HCT116 (cell line): ENCODE data around the gene RFC1. TPM values are rescaled to one million over a fixed set of nuclear protein-coding genes. Genes with fewer than 3 reads are reported as not detected.

Experiments
- ATAC-seq: fragments of 200-7000 bp; cut with Tn5 transposase; 2 replicates; pipeline ENCODE4 v1.9.1; 2020; ENCODE audit warnings: mild to moderate bottlenecking, moderate library complexity
- BruUV-seq: library from RNA; stranded (reverse); fragments of 400-500 nt; replicated peaks from 2 replicates; lab custom pipeline; 2021; lab: Mats Ljungman, UMichigan
- CTCF ChIA-PET: fragments of 300-600 bp; sonication (Branson Sonifier 250); formaldehyde crosslinking; loops from one replicate; lab custom pipeline; 2021; ENCODE audit warnings: antibody characterized with exemption; lab: Charles Lee
- POLR2A ChIA-PET: fragments of 300-600, 350-600 bp; sonication (Branson Sonifier 250); formaldehyde crosslinking; loops from one replicate; lab custom pipeline; 2021; ENCODE audit warnings: antibody characterized with exemption; lab: Charles Lee
- RAD21 ChIA-PET, 2 experiments: fragments of 300-600 bp; sonication (Branson Sonifier 250); formaldehyde crosslinking; loops; one replicate each; lab custom pipeline; 2023; ENCODE audit warnings: low total read pairs in 2 of 2; ENCODE audit not compliant: uncharacterized antibody in 2 of 2, unreplicated experiment in 2 of 2, low non-redundant PET in 1 of 2; lab: Charles Lee
- DNase-seq: peaks from one replicate; pipeline ENCODE4 v3.0.0-alpha.2; 2010; ENCODE audit warnings: low read depth, low spot score
- H2AFZ ChIP-seq: fragments of 200-600 bp; shearing (Covaris generic), sonication (generic); 2 replicates; pipeline ENCODE4 v1.6.1; 2017; ENCODE audit warnings: low read depth, mixed run types, mixed read lengths, antibody characterized with exemption, low read length; ENCODE audit not compliant: poor library complexity, severe bottlenecking
- H3K27ac ChIP-seq: 2 replicates; pipeline ENCODE4 v1.5.1; 2012; ENCODE audit warnings: low read depth, low read length
- H3K27me3 ChIP-seq: fragments of 200-600 bp; sonication (generic); 2 replicates; pipeline ENCODE4 v1.6.1; 2016; ENCODE audit warnings: mixed run types, low read length, mixed read lengths; ENCODE audit not compliant: insufficient read depth
- H3K36me3 ChIP-seq, 2 experiments: fragments of 200-500 bp in 1 of 2; fragments of 200-600 bp in 1 of 2; sonication (Bioruptor generic) in 1 of 2; sonication (generic) in 1 of 2; 2 replicates each; pipeline versions ENCODE4 v1.5.1 to v1.6.1; 2014 to 2016; ENCODE audit warnings: low read length in 2 of 2, inconsistent platforms in 1 of 2, mixed read lengths in 1 of 2, mixed run types in 1 of 2; ENCODE audit not compliant: insufficient read depth in 2 of 2, control insufficient read depth in 1 of 2
- H3K4me1 ChIP-seq, 2 experiments: fragments of 200-600 bp in 1 of 2; sonication (generic) in 1 of 2; 2 replicates each; pipeline versions ENCODE4 v1.5.1 to v1.6.1; 2012 to 2017; ENCODE audit warnings: low read length in 2 of 2, inconsistent platforms in 1 of 2, mild to moderate bottlenecking in 1 of 2, mixed read lengths in 1 of 2, mixed run types in 1 of 2, moderate library complexity in 1 of 2; ENCODE audit not compliant: insufficient read depth in 2 of 2, control insufficient read depth in 1 of 2
- H3K4me2 ChIP-seq: fragments of 200-600 bp; sonication (generic); 2 replicates; pipeline ENCODE4 v1.6.1; 2017; ENCODE audit warnings: mixed run types, low read length, mixed read lengths
- H3K4me3 ChIP-seq, 2 experiments: fragments of 200-600 bp in 1 of 2; sonication (generic) in 1 of 2; replicated peaks in 1 of 2; 2 replicates each; pipeline ENCODE4 v1.5.1; 2011 to 2016; ENCODE audit warnings: low read length in 2 of 2, control low read depth in 1 of 2, low read depth in 1 of 2, mild to moderate bottlenecking in 1 of 2, mixed read lengths in 1 of 2, mixed run types in 1 of 2
- H3K79me2 ChIP-seq: fragments of 200-600 bp; sonication (generic); 2 replicates; pipeline ENCODE4 v1.6.1; 2017; ENCODE audit warnings: mild to moderate bottlenecking, mixed run types, low read length, moderate library complexity, mixed read lengths; ENCODE audit not compliant: insufficient read depth
- H3K9ac ChIP-seq: fragments of 200-600 bp; sonication (generic); 2 replicates; pipeline ENCODE4 v1.6.1; 2016; ENCODE audit warnings: low read length, mixed read lengths
- H3K9me2 ChIP-seq: fragments of 200-600 bp; sonication (generic), shearing (Covaris generic); 2 replicates; pipeline ENCODE4 v1.6.1; 2017; ENCODE audit warnings: mixed run types, mild to moderate bottlenecking, moderate library complexity; ENCODE audit not compliant: insufficient read depth
- H3K9me3 ChIP-seq, 2 experiments: fragments of 200-500 bp in 1 of 2; fragments of 200-600 bp in 1 of 2; sonication (Bioruptor generic) in 1 of 2; sonication (generic) in 1 of 2; 2 replicates each; pipeline ENCODE4 v1.6.1; 2014 to 2017; ENCODE audit warnings: low read length in 2 of 2, mixed read lengths in 2 of 2, inconsistent platforms in 1 of 2, low read depth in 1 of 2, mild to moderate bottlenecking in 1 of 2, mixed run types in 1 of 2, moderate library complexity in 1 of 2; ENCODE audit not compliant: control insufficient read depth in 1 of 2, insufficient read depth in 1 of 2
- H4K20me1 ChIP-seq: fragments of 200-600 bp; sonication (generic), shearing (Covaris generic); 2 replicates; pipeline ENCODE4 v1.6.1; 2017; ENCODE audit warnings: mixed run types, mild to moderate bottlenecking, moderate library complexity; ENCODE audit not compliant: insufficient read depth
- ATF3 ChIP-seq: IDR thresholded peaks from 2 replicates; pipeline ENCODE4 v1.6.1; 2012
- CEBPB ChIP-seq: IDR thresholded peaks from 2 replicates; pipeline ENCODE4 v1.6.1; 2012; ENCODE audit warnings: low read depth
- EZH2phosphoT487 ChIP-seq: fragments of 200-600 bp; IDR thresholded peaks from 2 replicates; pipeline ENCODE4 v1.6.1; 2018; ENCODE audit warnings: antibody characterized with exemption, borderline replicate concordance
- FOSL1 ChIP-seq: IDR thresholded peaks from 2 replicates; pipeline ENCODE4 v1.6.1; 2012; ENCODE audit warnings: low read depth
- JUND ChIP-seq: IDR thresholded peaks from 2 replicates; pipeline ENCODE4 v1.6.1; 2012
- POLR2AphosphoS5 ChIP-seq: IDR thresholded peaks from 2 replicates; pipeline ENCODE4 v1.6.1; 2011; ENCODE audit warnings: mild to moderate bottlenecking, low read depth, low read length, moderate library complexity
- SIN3A ChIP-seq: IDR thresholded peaks from 2 replicates; pipeline ENCODE4 v1.6.1; 2012; ENCODE audit warnings: low read depth
- SP1 ChIP-seq: IDR thresholded peaks from 2 replicates; pipeline ENCODE4 v1.6.1; 2012; ENCODE audit warnings: low read depth
- ZFX ChIP-seq: fragments of 450-650 bp; IDR thresholded peaks from 2 replicates; pipeline ENCODE4 v1.6.1; 2017
- intact Hi-C: fragments of 100-400 bp; cut with micrococcal nuclease; formaldehyde crosslinking; loops from 2 replicates; pipeline ENCODE4 v1.10.0; 2022
- total RNA-seq: library from RNA; stranded (reverse); gene quantifications from one replicate; pipeline ENCODE4 v1.2.1, GENCODE V29; 2021; ENCODE audit not compliant: unreplicated experiment

RFC1 gene
- total RNA-seq, 1 experiment from 2014 or later = 52.3 TPM

DNA sequence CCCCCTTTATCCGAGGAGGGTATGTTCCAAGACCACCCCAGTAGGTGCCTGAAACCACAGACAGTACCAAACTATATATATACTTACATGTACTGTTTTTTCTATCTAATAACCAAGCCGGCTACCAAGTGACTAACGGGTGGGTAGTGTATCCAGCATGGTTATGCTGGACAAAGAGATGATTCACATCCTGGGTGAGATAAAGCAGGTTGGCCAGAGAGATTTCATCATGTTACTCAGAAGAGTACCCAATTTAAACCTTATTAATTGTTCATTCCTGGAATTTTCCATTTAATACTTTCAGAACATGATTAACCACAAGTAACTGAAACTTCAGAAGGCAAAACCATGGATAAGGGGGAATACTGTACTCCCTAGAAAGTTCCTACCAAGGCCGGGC lies 46.5 kb downstream of the RFC1 start:
- peak; percentile 55 for DNase-seq
- H3K36me3 ChIP-seq = peaks cover 2 to 5% of the 10 kb centered on the region in 2 experiments; a peak in 2 of 4 replicates
- intact Hi-C loops = no loop called here

GRCh38 chr4:39312816-39313215 lies 53.3 kb downstream of the RFC1 start:
- Histone ChIP-seq H3K4me3 (no peak overlapping the region), H3K9me2 (no peaks in the 10 kb centered on the region), H3K27me3 (no peaks in the 10 kb centered on the region), H3K27ac (no peak overlapping the region), H4K20me1 (no peaks in the 10 kb centered on the region), H3K9ac (no peak overlapping the region), H3K4me1 (no peaks in the 10 kb centered on the region), H3K36me3 (peaks cover 18 to 40% of the 10 kb centered on the region in 2 experiments), H2AFZ (no peak overlapping the region), H3K79me2 (peaks cover 10% of the 10 kb centered on the region), H3K9me3 (no peaks in the 10 kb centered on the region), H3K4me2 (no peak overlapping the region)
- no peak for TF ChIP-seq EZH2phosphoT487
- BruUV-seq = no TSS peak
- ChIA-PET RAD21 (no interaction called here), CTCF (no interaction called here), POLR2A (no interaction called here)
- DNase-seq (no peak), ATAC-seq (no peak)
- intact Hi-C loops = no loop called here

More for the DNA sequence above, 46.5 kb downstream of the RFC1 start:
- Histone ChIP-seq H3K27ac (no peak overlapping the region), H3K4me3 (no peak overlapping the region), H4K20me1 (no peaks in the 10 kb centered on the region), H3K79me2 (no peaks in the 10 kb centered on the region; the same call in 1 of the 2 replicates), H3K9me2 (no peaks in the 10 kb centered on the region), H3K4me1 (peaks cover 0 to 21% of the 10 kb centered on the region in 2 experiments; a peak in 2 of 4 replicates), H3K9ac (no peak overlapping the region), H3K4me2 (peak overlapping the region; percentile 15; the same call in 1 of the 2 replicates)
- RAD21 ChIA-PET = no interaction called here
- peak; percentile 57; the same call in 1 of the 2 replicates for ATAC-seq
- CTCF ChIA-PET = no interaction called here
- BruUV-seq = no TSS peak
- TF ChIP-seq POLR2AphosphoS5 (peak; percentile 36; the same call in 1 of the 2 replicates), FOSL1 (peak; percentile 63; the same call in 1 of the 2 replicates), JUND (peak; percentile 40), CEBPB (peak; percentile 66), ZFX (no peak), SIN3A (no peak), SP1 (peak; percentile 35), ATF3 (0 out of 2 replicates have a peak, but pooled peaks have one; percentile 32)
- TF ChIP-seq, all 23 proteins: peak for 6
- H3K27me3 ChIP-seq = no peaks in the 10 kb centered on the region
- no peak overlapping the region for H2AFZ ChIP-seq
- POLR2A ChIA-PET = no interaction called here
- no peaks in the 10 kb centered on the region for H3K9me3 ChIP-seq
